ENCODE data around the gene EHD1.

Gene EHD1

DNA sequence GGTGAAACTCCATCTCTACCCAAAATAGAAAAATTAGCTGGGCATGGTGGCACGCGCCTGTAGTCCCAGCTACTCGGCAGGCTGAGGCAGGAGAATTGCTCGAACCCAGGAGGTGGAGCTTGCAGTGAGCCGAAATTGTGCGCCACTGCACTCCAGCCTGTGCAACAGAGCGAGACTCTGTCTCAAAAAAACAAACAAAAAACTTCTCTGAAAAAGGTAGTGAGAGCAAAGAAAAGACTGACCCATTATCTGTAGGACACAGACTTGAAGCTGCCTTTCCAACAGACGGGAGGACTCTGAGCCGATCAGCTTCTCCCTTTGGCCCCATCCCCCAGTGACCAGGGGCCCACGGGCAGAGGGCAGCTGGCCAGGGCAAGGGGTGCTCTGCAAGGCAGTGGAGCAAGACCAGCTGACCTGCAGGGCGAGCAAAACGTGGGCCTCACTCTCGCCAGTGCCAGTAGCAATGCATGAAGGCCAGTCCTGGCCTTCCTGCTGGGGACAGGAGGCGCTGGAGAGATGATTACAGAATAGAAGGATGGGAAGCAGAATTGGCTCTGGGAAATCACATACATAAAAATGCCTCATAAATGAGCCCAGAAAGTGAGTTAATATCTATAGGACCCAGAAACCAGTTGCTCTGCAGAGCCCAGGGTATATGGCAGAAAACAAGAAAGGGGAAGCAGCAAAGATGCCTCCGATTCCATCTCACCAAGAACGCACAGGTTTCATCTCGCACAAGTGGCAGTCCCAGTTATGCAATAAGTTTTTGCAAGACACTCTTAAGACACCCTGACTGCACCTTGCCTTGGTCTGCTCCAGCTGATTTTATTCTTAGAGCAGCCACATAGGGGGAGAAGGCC lies 2.8 kb downstream of the EHD1 start:
- DNase-seq (ENCODE audit: low read depth) = no peak
- peak; percentile 17; the same call in 1 of the 2 replicates for TF ChIP-seq CTCF (conservative IDR thresholded peaks at IDR 0.05; ENCODE audit: low read length)
- peak overlapping the region; percentile 100 for H3K4me3 ChIP-seq (ENCODE audit: low read length)

- no peak overlapping the region for H3K4me3 ChIP-seq (ENCODE audit: low read length)
These were observed 3.8 kb downstream of the EHD1 start for GRCh38 chr11:64874308-64875240.

DNA sequence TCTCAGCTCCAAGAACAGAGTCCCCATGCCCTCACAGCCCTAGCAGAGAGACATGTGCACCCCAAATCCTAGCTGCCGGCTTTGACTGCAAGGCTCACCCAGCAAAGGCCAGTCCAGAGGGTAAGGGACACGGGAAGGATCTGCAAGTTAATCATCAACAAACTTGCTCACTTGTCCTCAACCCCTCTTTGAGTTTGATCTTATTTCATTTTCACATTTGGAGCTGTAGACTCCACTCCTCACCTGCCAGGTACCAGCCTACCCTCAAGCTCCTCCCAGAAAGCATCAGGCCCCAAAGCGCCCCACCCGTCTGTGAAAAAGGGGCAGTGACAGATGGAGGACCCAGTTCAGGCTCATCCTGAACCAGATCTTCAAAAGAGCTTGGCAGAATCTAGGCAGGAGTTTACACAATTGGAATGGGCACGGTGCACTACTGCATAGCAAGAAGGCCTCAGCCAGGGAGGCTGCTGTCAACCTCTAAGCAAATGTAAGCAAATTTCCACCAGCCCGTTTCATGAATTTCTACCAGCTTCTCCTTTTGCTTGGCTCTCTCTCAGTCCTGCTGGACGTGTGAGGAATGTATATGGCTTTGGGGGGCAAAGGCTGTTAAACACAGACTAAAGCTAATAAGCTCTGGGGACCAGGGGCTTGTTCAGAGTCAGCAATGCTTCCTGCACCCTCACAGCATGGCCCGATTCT lies 5.5 kb downstream of the EHD1 start:
- TF ChIP-seq CTCF (conservative IDR thresholded peaks at IDR 0.05; ENCODE audit: low read length) = no peak
- H3K4me3 ChIP-seq (ENCODE audit: low read length) = no peak overlapping the region
- no peak for DNase-seq (ENCODE audit: low read depth)

More at GRCh38 chr11:64874308-64875240, 3.8 kb downstream of the EHD1 start:
- no peak for DNase-seq (ENCODE audit: low read depth)
- TF ChIP-seq CTCF (conservative IDR thresholded peaks at IDR 0.05; ENCODE audit: low read length) = no peak

- no peak for DNase-seq (ENCODE audit: low read depth)
- no peak for TF ChIP-seq CTCF (conservative IDR thresholded peaks at IDR 0.05; ENCODE audit: low read length)
- H3K4me3 ChIP-seq (ENCODE audit: low read length) = no peak overlapping the region
These were observed 6.9 kb downstream of the EHD1 start for GRCh38 chr11:64871492-64871891.

DNA sequence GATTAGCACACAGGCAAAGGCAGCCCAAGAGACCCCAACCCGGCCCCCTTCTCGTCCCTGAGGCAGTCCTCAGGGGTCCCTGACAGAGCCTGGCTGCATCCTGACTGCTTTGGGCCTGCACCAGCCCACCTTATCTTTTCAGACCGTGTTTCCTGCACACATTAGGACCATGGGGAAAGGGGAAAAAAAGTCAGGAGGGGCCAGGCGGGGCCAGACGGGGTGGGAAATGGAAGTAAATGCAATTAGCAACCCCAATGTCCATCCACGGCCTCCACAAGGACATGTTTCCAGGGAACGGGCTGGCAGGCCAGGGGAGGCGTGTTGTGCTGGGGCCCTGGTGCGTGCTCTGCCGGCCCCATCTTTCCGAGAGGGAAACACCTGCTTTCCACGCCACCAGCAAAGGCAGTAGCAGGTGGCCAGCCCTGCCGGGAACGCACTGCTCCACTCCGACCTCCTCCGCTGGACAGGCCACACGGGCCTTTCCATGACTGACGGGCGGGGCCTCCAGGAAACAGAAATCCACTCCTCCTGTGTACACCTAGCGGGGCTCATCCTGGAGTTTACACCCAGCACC lies 7.4 kb downstream of the EHD1 start:
- no peak for DNase-seq (ENCODE audit: low read depth)
- no peak overlapping the region for H3K4me3 ChIP-seq (ENCODE audit: low read length)
- no peak for TF ChIP-seq CTCF (conservative IDR thresholded peaks at IDR 0.05; ENCODE audit: low read length)

DNA sequence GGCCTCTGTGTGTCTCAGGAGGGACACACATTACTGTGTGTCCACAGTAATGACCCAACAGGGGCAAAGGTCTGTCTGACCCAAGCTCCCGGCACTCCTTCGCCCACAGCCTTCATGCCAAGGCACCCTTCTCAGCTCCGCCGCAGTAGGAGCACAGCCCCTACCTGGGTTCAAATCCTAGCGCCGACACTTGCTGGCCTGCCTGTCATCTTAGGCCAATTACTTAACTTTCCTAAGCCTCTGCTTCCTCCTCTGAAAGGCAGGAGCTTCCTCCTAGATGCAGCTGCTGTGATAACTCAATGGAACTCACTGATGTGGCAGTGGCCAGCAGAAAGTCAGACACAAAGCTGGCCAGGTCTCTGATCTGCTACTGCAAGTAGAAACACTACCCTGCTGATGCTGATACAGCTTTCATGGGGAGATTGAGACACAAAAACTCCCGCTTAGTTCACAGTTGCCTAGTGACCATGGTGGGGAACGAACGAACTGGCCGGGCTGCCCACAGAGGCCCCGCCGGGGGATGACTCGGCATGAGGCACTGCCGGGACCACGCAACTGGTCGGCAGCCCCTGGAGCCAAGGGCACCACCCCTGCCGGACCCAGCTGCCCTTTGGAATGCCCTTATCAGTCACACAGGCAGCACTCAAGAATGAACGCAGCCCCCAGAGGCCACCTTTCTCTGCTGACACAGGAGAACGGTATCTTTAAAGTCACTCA lies 8.1 kb downstream of the EHD1 start:
- peak; percentile 51 for DNase-seq (ENCODE audit: low read depth)
- no peak for TF ChIP-seq CTCF (conservative IDR thresholded peaks at IDR 0.05; ENCODE audit: low read length)
- no peak overlapping the region for H3K4me3 ChIP-seq (ENCODE audit: low read length)

All from AG10803 (cell line).